Liver (tissue), 9 donors: ENCODE data around the gene RPA4. TPM values are rescaled to one million over a fixed set of nuclear protein-coding genes. Genes with fewer than 3 reads are reported as not detected.
"Not testable (repeated sequence)": the region's sequence is repeated elsewhere in the genome, so short reads cannot be mapped to it uniquely, and the experiment has no call there.

Experiments used
- DNase-seq: peaks from one replicate; pipeline ENCODE4 v3.0.0-alpha.2; 2017; ENCODE audit warnings: low spot score
- H3K27ac ChIP-seq, 2 donors: one replicate each; pipeline ENCODE4 v1.7.0; 2013; ENCODE audit warnings: inconsistent platforms in 2 of 2, low read length in 2 of 2, control low read depth in 1 of 2, low read depth in 1 of 2, mild to moderate bottlenecking in 1 of 2
- H3K27me3 ChIP-seq, 4 donors: one replicate each; pipeline versions ENCODE4 v1.6.1 to v1.7.0; 2013; ENCODE audit warnings: low read length in 3 of 4, inconsistent platforms in 1 of 4, mild to moderate bottlenecking in 1 of 4, moderate library complexity in 1 of 4; ENCODE audit not compliant: control insufficient read depth in 4 of 4, insufficient read depth in 4 of 4
- H3K36me3 ChIP-seq, 4 donors: one replicate each; pipeline versions ENCODE4 v1.6.1 to v1.7.0; 2013; ENCODE audit warnings: low read length in 3 of 4, mild to moderate bottlenecking in 3 of 4, low read depth in 1 of 4, moderate library complexity in 1 of 4; ENCODE audit not compliant: control insufficient read depth in 4 of 4, insufficient read depth in 3 of 4
- H3K4me1 ChIP-seq, 4 donors: one replicate each; pipeline versions ENCODE4 v1.6.1 to v1.7.0; 2013; ENCODE audit warnings: low read length in 3 of 4, mild to moderate bottlenecking in 3 of 4, moderate library complexity in 1 of 4; ENCODE audit not compliant: control insufficient read depth in 4 of 4, insufficient read depth in 4 of 4
- H3K4me3 ChIP-seq, 3 donors: one replicate each; pipeline versions ENCODE4 v1.6.1 to v1.7.0; 2013; ENCODE audit warnings: low read length in 3 of 3, control low read depth in 1 of 3, low read depth in 1 of 3, mild to moderate bottlenecking in 1 of 3
- H3K9ac ChIP-seq, 2 donors: one replicate each; pipeline ENCODE4 v1.7.0; 2013; ENCODE audit warnings: low read length in 2 of 2, mild to moderate bottlenecking in 2 of 2, moderate library complexity in 2 of 2, control low read depth in 1 of 2, low read depth in 1 of 2
- H3K9me3 ChIP-seq, 4 donors: one replicate each; pipeline versions ENCODE4 v1.6.1 to v1.7.0; 2013; ENCODE audit warnings: low read length in 3 of 4; ENCODE audit not compliant: control insufficient read depth in 4 of 4
- EGR1 ChIP-seq, 2 donors: IDR thresholded peaks; 2 replicates each; pipeline ENCODE4 v1.6.1; 2016 to 2018; ENCODE audit warnings: antibody characterized with exemption in 2 of 2, low read depth in 2 of 2
- FOXA2 ChIP-seq: IDR thresholded peaks from 2 replicates; pipeline ENCODE4 v1.6.1; 2016; ENCODE audit warnings: antibody characterized with exemption
- GABPA ChIP-seq, 2 donors: IDR thresholded peaks in 1 of 2; conservative IDR thresholded peaks in 1 of 2; 2 replicates each; pipeline ENCODE4 v1.6.1; 2016; ENCODE audit warnings: antibody characterized with exemption in 2 of 2, mild to moderate bottlenecking in 1 of 2, moderate library complexity in 1 of 2
- HNF4A ChIP-seq, 2 donors: conservative IDR thresholded peaks; 2 replicates each; pipeline ENCODE4 v1.6.1; 2016; ENCODE audit warnings: antibody characterized with exemption in 2 of 2, mild to moderate bottlenecking in 2 of 2
- HNF4G ChIP-seq: IDR thresholded peaks from 2 replicates; pipeline ENCODE4 v1.6.1; 2016; ENCODE audit warnings: antibody characterized with exemption
- JUND ChIP-seq, 2 donors: IDR thresholded peaks; 2 replicates each; pipeline ENCODE4 v1.6.1; 2016; ENCODE audit warnings: antibody characterized with exemption in 2 of 2
- NR2F2 ChIP-seq: IDR thresholded peaks from 2 replicates; pipeline ENCODE4 v1.6.1; 2016; ENCODE audit warnings: antibody characterized with exemption
- RAD21 ChIP-seq, 2 donors: IDR thresholded peaks; 2 replicates each; pipeline ENCODE4 v1.6.1; 2016; ENCODE audit warnings: antibody characterized with exemption in 2 of 2, mild to moderate bottlenecking in 2 of 2
- RXRA ChIP-seq, 2 donors: IDR thresholded peaks; 2 replicates each; pipeline ENCODE4 v1.6.1; 2017 to 2018; ENCODE audit warnings: antibody characterized with exemption in 2 of 2, mild to moderate bottlenecking in 1 of 2
- SP1 ChIP-seq: IDR thresholded peaks from 2 replicates; pipeline ENCODE4 v1.6.1; 2018; ENCODE audit warnings: antibody characterized with exemption, mild to moderate bottlenecking
- TAF1 ChIP-seq: conservative IDR thresholded peaks from 2 replicates; pipeline ENCODE4 v1.6.1; 2016; ENCODE audit warnings: antibody characterized with exemption, mild to moderate bottlenecking
- YY1 ChIP-seq: IDR thresholded peaks from 2 replicates; pipeline ENCODE4 v1.6.1; 2016; ENCODE audit warnings: antibody characterized with exemption, mild to moderate bottlenecking
- ZBTB33 ChIP-seq: IDR thresholded peaks from 2 replicates; pipeline ENCODE4 v1.6.1; 2016; ENCODE audit warnings: antibody characterized with exemption
- WGBS: extraction: QIAGEN DNeasy Blood & Tissue Kit; methylation state at CpG from one replicate; pipeline ENCODE4 v1.1.7; 2013; 5-methylcytosine and 5-hydroxymethylcytosine counted together
- polyA plus RNA-seq, 2 donors: library from polyadenylated mRNA; stranded (reverse) in 1 of 2; unstranded in 1 of 2; fragments of 200-250 nt in 1 of 2; fragments of >200 nt in 1 of 2; fragmentation: Nextera tagmentation in 1 of 2; extraction: Ambion mirVana in 1 of 2; gene quantifications; one replicate each; pipeline versions ENCODE4 v1.2.1 to v1.2.3, GENCODE V29; 2013 to 2015
- total RNA-seq, 2 donors: library from RNA; depleted of rRNA; stranded (reverse); fragments of >200 nt; gene quantifications; one replicate each; pipeline ENCODE4 v1.2.3, GENCODE V29; 2014
- TF ChIP-seq, protein P1 (sequence below): IDR thresholded peaks from 2 replicates; pipeline ENCODE4 v1.6.1; 2016; ENCODE audit warnings: antibody characterized with exemption
- TF ChIP-seq, protein P2 (sequence below): IDR thresholded peaks from 2 replicates; pipeline ENCODE4 v1.6.1; 2016; ENCODE audit warnings: antibody characterized with exemption, mild to moderate bottlenecking
- TF ChIP-seq, protein P3 (sequence below): IDR thresholded peaks from 2 replicates; pipeline ENCODE4 v1.6.1; 2016; ENCODE audit warnings: antibody characterized with exemption
- donor health status: healthy.
- donor health status: healthy.
- donor health status: healthy.
- donor health status: healthy.
- donor health status: healthy.

The RPA4 gene
- total and polyA plus RNA-seq, 4 donors: 0.03 to 2.5 (median 0.79) TPM

DNA sequence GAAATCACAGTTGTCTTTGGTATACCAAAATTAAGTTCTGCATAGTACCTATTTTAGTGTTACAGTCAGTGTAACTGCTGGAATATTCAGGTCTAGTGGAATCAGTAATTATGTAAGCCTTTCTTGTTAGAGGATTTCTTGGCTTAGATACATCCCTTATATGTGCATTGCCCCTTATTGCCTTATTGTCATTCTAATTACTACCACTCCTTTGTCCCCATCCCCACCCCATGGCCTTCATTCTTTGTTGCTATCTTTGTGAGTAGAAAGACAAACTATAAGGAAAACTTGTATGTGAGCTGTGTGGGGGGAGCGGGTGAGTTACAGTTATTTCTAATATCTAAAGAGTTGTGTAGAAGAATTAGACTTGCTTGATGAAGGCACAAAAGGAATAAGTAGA lies 36.9 kb upstream of the RPA4 start:
- no peaks in the 10 kb centered on the region for H3K36me3 ChIP-seq
- TF ChIP-seq, protein P1, sequence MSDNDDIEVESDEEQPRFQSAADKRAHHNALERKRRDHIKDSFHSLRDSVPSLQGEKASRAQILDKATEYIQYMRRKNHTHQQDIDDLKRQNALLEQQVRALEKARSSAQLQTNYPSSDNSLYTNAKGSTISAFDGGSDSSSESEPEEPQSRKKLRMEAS: no peak
- TF ChIP-seq SP1: no peak
- H3K4me3 ChIP-seq: no peak overlapping the region
- no peaks in the 10 kb centered on the region for H3K4me1 ChIP-seq
- 95% methylated on average over 1 of the region's 1 CpG for WGBS
- H3K9ac ChIP-seq: no peak overlapping the region
- no peaks in the 10 kb centered on the region for H3K27me3 ChIP-seq
- no peak for DNase-seq
- no peak overlapping the region for H3K27ac ChIP-seq
- no peaks in the 10 kb centered on the region for H3K9me3 ChIP-seq

GRCh38 chrX:96859422-96859821 lies 24.3 kb upstream of the RPA4 start:
- WGBS: over 99% methylated on average over 4 of the region's 4 CpGs
- H3K4me1 ChIP-seq, H3K9me3 ChIP-seq, H3K9ac ChIP-seq, DNase-seq, H3K4me3 ChIP-seq, H3K27ac ChIP-seq, H3K27me3 ChIP-seq, H3K36me3 ChIP-seq: not testable (repeated sequence)

DNA sequence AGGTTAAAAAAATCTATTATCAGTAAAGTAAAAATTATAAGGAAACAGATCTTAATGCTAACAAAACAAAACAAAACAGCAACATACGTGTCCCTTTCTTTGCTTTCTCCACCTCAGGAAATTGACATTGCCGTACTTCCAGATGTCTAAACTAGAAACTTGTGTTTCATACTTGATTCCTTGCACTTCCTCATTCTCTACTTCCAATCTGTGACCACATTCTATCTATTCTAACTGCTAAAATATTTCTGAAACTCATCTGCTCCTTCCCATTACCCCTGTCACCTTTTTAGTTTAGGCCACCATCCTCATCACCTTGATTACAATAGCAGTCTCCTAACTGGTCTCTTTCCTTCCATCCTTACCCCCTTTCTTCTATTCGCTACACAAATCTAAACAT lies 22.5 kb upstream of the RPA4 start:
- Histone ChIP-seq H3K9ac (no peak overlapping the region), H3K27me3 (no peaks in the 10 kb centered on the region), H3K36me3 (no peaks in the 10 kb centered on the region), H3K9me3 (no peaks in the 10 kb centered on the region), H3K27ac (no peak overlapping the region), H3K4me3 (no peak overlapping the region), H3K4me1 (no peaks in the 10 kb centered on the region)
- DNase-seq: no peak
- TF ChIP-seq, protein P2, sequence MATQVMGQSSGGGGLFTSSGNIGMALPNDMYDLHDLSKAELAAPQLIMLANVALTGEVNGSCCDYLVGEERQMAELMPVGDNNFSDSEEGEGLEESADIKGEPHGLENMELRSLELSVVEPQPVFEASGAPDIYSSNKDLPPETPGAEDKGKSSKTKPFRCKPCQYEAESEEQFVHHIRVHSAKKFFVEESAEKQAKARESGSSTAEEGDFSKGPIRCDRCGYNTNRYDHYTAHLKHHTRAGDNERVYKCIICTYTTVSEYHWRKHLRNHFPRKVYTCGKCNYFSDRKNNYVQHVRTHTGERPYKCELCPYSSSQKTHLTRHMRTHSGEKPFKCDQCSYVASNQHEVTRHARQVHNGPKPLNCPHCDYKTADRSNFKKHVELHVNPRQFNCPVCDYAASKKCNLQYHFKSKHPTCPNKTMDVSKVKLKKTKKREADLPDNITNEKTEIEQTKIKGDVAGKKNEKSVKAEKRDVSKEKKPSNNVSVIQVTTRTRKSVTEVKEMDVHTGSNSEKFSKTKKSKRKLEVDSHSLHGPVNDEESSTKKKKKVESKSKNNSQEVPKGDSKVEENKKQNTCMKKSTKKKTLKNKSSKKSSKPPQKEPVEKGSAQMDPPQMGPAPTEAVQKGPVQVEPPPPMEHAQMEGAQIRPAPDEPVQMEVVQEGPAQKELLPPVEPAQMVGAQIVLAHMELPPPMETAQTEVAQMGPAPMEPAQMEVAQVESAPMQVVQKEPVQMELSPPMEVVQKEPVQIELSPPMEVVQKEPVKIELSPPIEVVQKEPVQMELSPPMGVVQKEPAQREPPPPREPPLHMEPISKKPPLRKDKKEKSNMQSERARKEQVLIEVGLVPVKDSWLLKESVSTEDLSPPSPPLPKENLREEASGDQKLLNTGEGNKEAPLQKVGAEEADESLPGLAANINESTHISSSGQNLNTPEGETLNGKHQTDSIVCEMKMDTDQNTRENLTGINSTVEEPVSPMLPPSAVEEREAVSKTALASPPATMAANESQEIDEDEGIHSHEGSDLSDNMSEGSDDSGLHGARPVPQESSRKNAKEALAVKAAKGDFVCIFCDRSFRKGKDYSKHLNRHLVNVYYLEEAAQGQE: no peak
- no peak for TF ChIP-seq FOXA2
- no peak for TF ChIP-seq NR2F2
- TF ChIP-seq, protein P1: no peak
- no peak for TF ChIP-seq ZBTB33
- no peak for TF ChIP-seq YY1
- no peak for TF ChIP-seq GABPA (IDR thresholded peaks at IDR 0.05 in 1 of 2, conservative IDR thresholded peaks at IDR 0.05 in 1 of 2)
- TF ChIP-seq, protein P3, sequence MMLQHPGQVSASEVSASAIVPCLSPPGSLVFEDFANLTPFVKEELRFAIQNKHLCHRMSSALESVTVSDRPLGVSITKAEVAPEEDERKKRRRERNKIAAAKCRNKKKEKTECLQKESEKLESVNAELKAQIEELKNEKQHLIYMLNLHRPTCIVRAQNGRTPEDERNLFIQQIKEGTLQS: no peak
- TF ChIP-seq RXRA (IDR thresholded peaks at IDR 0.05): no peak
- no peak for TF ChIP-seq EGR1 (IDR thresholded peaks at IDR 0.05; ENCODE audit: low read depth in 2 of 2)
- no peak for TF ChIP-seq TAF1
- TF ChIP-seq HNF4G: no peak
- TF ChIP-seq RAD21 (IDR thresholded peaks at IDR 0.05): no peak
- no peak for TF ChIP-seq HNF4A (conservative IDR thresholded peaks at IDR 0.05)
- no peak for TF ChIP-seq JUND (IDR thresholded peaks at IDR 0.05)
- TF ChIP-seq SP1: no peak
- WGBS: 83% methylated on average over 3 of the region's 3 CpGs
